ENCODE results near the gene PLPPR5. TPM values are rescaled to one million over a fixed set of nuclear protein-coding genes. Genes with fewer than 3 reads are reported as not detected.

The PLPPR5 gene
- polyA plus RNA-seq, 2 of the 4 experiments (the other 2 are of a cell fraction), result not detected

GRCh38 chr1:98874828-98875227 lies 129.8 kb downstream of the PLPPR5 start (continued):
- TF ChIP-seq ATOH8 (CRISPR knock-in tag; IDR thresholded peaks at IDR 0.05; ENCODE audit: low read depth) (no peak), CEBPB (IDR thresholded peaks at IDR 0.05) (no peak)

- H3K27ac ChIP-seq, result no peak overlapping the region
- TF ChIP-seq MAZ (IDR thresholded peaks at IDR 0.05; ENCODE audit: borderline replicate concordance, low read depth, low read length) (no peak), CBX8 (IDR thresholded peaks at IDR 0.05) (no peak), FOSB (CRISPR knock-in tag; IDR thresholded peaks at IDR 0.05) (no peak), HDAC2 (IDR thresholded peaks at IDR 0.05) (no peak)
- ChIA-PET POLR2A (no interaction called here), CTCF (interaction anchor here (1.4 kb wide), 1 partner anchor 403 kb away, joined by 3 read pairs; no protein-coding TSS in a partner anchor)
- WGBS (ENCODE audit: missing lambda C conversion rate), result 37% methylated on average over 9 of the region's 9 CpGs
- FAIRE-seq (no peak), DNase-seq (ENCODE audit: low read depth in 1 of 2, low spot score in 1 of 2) (no peak), ATAC-seq (no peak)
- no peak overlapping the region for H3K4me2 ChIP-seq
- no peaks in the 10 kb centered on the region for H3K4me1 ChIP-seq
- H3K9me3 ChIP-seq, result no peaks in the 10 kb centered on the region
- no peak overlapping the region for H3K4me3 ChIP-seq
Measured at GRCh38 chr1:98870959-98871903, 133.4 kb downstream of the PLPPR5 start.

GRCh38 chr1:98865796-98866195 lies 138.9 kb downstream of the PLPPR5 start:
- ChIA-PET POLR2A (no interaction called here), CTCF (no interaction called here)
- ATAC-seq (no peak), DNase-seq (ENCODE audit: low read depth in 1 of 2, low spot score in 1 of 2) (no peak), FAIRE-seq (no peak)
- no peak overlapping the region for H3K4me3 ChIP-seq
- no peak for TF ChIP-seq RARB (CRISPR knock-in tag; IDR thresholded peaks at IDR 0.05)
- no peak for TF ChIP-seq HOXB13 (CRISPR knock-in tag; IDR thresholded peaks at IDR 0.05; ENCODE audit: low read depth)
- no peak for TF ChIP-seq NPAS2 (CRISPR knock-in tag; IDR thresholded peaks at IDR 0.05; ENCODE audit: borderline replicate concordance)
- TF ChIP-seq ELK1 (IDR thresholded peaks at IDR 0.05; ENCODE audit: low read depth, low read length), result no peak
- TF ChIP-seq HEYL (CRISPR knock-in tag; IDR thresholded peaks at IDR 0.05), result no peak
- no peak for TF ChIP-seq SMC3 (IDR thresholded peaks at IDR 0.05)
- no peak for TF ChIP-seq RNF2 (IDR thresholded peaks at IDR 0.05; ENCODE audit: borderline replicate concordance, low read depth)
- TF ChIP-seq MAFK (IDR thresholded peaks at IDR 0.05; ENCODE audit: partially characterized antibody), result no peak
- no peak for TF ChIP-seq FOXS1 (CRISPR knock-in tag; IDR thresholded peaks at IDR 0.05)
- no peak for TF ChIP-seq ATOH8 (CRISPR knock-in tag; IDR thresholded peaks at IDR 0.05; ENCODE audit: low read depth)
- no peak for TF ChIP-seq TP53 (CRISPR knock-in tag; IDR thresholded peaks at IDR 0.05)
- TF ChIP-seq ZNF302 (CRISPR knock-in tag; IDR thresholded peaks at IDR 0.05), result no peak
- no peak for TF ChIP-seq RAD21 (conservative IDR thresholded peaks at IDR 0.05 in 1 of 2, IDR thresholded peaks at IDR 0.05 in 1 of 2)
- no peak for TF ChIP-seq NFE2L2 (conservative IDR thresholded peaks at IDR 0.05; ENCODE audit: low read length)
- H3K27ac ChIP-seq, result no peak overlapping the region
- H3K4me2 ChIP-seq, result no peak overlapping the region
- WGBS (ENCODE audit: missing lambda C conversion rate), result 0% methylated on average over 1 of the region's 1 CpG
- H3K9me3 ChIP-seq, result no peaks in the 10 kb centered on the region
- no peaks in the 10 kb centered on the region for H3K4me1 ChIP-seq

Measured in A549 (cell line).